ENCODE measurements around the gene RAB24.

DNA sequence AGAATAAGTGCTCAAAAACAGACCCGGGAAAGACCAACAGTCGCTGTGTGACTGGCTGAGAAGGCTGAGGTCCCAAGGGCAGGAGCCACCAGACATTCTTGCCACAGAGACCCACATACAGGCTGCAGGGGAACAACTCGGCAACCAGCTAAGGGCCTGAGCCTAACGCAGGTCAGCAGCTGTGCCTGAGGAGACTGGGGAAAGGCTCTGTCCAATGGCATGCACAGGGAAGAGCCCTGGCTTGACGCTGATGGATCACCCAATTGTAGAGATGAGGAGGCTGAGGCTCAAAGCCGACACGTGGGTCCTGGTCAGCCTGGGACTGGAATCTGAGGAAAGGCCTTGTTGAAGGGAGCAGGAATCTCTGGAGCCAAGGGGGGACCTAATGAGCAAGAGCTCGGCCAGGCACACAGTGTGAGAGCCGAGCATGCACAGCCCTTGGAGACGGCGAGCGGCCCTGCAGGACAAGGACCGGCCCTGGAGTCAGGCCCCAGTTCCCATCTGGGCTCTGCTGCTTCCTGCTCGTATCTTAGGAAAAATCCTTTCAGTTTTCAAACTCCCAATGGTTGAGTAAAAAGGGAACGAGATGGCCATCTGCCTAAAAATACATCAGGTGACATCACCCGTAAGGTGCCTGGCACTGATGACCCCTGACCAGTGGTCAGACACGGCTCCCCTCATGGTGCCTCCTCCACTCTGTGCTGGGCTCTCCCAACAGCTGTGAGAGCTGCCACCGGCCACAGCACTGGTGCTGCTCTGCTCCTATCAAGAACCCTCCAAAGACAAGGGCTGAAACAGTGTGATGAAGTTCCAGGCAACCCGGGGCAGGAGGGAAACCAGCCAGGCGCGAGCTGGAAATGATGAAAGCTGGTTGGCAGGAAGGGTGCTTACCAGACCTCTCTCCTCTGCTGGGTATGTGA is 31.5 kb upstream of the RAB24 start:
- TF ChIP-seq CTCF (conservative IDR thresholded peaks at IDR 0.05; ENCODE audit: low read depth, low read length) = no peak
- TF ChIP-seq EZH2 (IDR thresholded peaks at IDR 0.05; ENCODE audit: low read length, unreplicated experiment) = no peak

Data from PC-3 (cell line).